Measurements from ENCODE around the gene FECH. TPM values are rescaled to one million over a fixed set of nuclear protein-coding genes. Genes with fewer than 3 reads are reported as not detected.

The FECH gene
- polyA plus RNA-seq, 3 donors, result 9.7 to 23.3 (median 9.9) TPM

DNA sequence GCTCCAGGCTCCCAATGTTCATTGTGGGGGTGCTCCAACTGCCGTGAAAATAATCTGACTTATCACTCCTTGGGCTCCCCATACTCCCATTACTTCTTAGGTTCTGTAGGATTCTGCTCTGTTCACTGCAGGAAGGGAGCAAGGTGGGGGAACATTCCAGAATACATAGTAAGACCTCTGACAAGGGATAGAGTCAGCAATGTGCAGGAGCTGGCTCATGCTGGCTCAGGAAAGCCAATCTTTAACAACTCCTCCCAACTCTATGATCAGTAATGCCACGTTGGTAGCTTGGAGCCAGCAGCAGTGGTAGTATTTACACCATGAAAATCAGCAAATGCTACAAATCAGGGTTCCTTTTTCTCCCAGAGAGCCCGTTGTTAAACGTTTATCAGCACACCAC is 44.4 kb downstream of the FECH start:
- Histone ChIP-seq H3K79me2 (ENCODE audit: insufficient read depth, low read length) (no peaks in the 10 kb centered on the region), H3K9ac (ENCODE audit: insufficient read depth, low read length, poor library complexity, severe bottlenecking) (no peak overlapping the region), H4K20me1 (ENCODE audit: insufficient read depth, low read length) (no peaks in the 10 kb centered on the region), H3K9me3 (replicated peaks in 1 of 2; ENCODE audit: control insufficient read depth in 1 of 2, insufficient read depth in 1 of 2, low read length in 2 of 2) (no peaks in the 10 kb centered on the region), H3K27ac (ENCODE audit: low read depth in 1 of 2, low read length in 2 of 2) (no peak overlapping the region), H3K4me1 (ENCODE audit: control insufficient read depth in 1 of 2, insufficient read depth in 2 of 2, low read length in 2 of 2) (peaks cover 19 to 21% of the 10 kb centered on the region in 2 donors), H3K27me3 (ENCODE audit: control insufficient read depth in 2 of 2, insufficient read depth in 2 of 2, low read length in 2 of 2) (no peaks in the 10 kb centered on the region), H2AFZ (ENCODE audit: insufficient read depth, low read depth, low read length, poor library complexity, severe bottlenecking) (no peak overlapping the region), H3K4me2 (replicated peaks; ENCODE audit: extremely low read depth, low read length, poor library complexity, severe bottlenecking) (no peak overlapping the region), H3K4me3 (replicated peaks in 1 of 3; ENCODE audit: low read depth in 2 of 3, low read length in 3 of 3) (no peak overlapping the region), H3K36me3 (replicated peaks in 1 of 2; ENCODE audit: control insufficient read depth in 1 of 2, insufficient read depth in 2 of 2, low read length in 2 of 2) (no peaks in the 10 kb centered on the region)
- peaks cover 0 to 10% (median 3%) of the 10 kb centered on the region in 7 donors for H3K9me3 Mint-ChIP-seq
- 50% methylated on average over 1 of the region's 4 CpGs for WGBS (ENCODE audit: insufficient coverage)
- intact Hi-C loops (cut with micrococcal nuclease), result no loop called here
- H3K27me3 Mint-ChIP-seq (ENCODE audit: low read depth in 3 of 3), result peaks cover 0 to 2% (median 0%) of the 10 kb centered on the region in 3 donors
- TF ChIP-seq, protein P1, sequence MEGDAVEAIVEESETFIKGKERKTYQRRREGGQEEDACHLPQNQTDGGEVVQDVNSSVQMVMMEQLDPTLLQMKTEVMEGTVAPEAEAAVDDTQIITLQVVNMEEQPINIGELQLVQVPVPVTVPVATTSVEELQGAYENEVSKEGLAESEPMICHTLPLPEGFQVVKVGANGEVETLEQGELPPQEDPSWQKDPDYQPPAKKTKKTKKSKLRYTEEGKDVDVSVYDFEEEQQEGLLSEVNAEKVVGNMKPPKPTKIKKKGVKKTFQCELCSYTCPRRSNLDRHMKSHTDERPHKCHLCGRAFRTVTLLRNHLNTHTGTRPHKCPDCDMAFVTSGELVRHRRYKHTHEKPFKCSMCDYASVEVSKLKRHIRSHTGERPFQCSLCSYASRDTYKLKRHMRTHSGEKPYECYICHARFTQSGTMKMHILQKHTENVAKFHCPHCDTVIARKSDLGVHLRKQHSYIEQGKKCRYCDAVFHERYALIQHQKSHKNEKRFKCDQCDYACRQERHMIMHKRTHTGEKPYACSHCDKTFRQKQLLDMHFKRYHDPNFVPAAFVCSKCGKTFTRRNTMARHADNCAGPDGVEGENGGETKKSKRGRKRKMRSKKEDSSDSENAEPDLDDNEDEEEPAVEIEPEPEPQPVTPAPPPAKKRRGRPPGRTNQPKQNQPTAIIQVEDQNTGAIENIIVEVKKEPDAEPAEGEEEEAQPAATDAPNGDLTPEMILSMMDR (IDR thresholded peaks at IDR 0.05), result no peak
- H3K36me3 Mint-ChIP-seq, result peaks cover 0 to 3% of the 10 kb centered on the region in 2 donors
- DNase-seq, result no peak
- H3K4me1 Mint-ChIP-seq, result peaks cover 13% of the 10 kb centered on the region
- H3K27ac Mint-ChIP-seq, result peak overlapping the region in 1 of 7 donors; percentile 11
- H3K4me3 Mint-ChIP-seq, result no peak overlapping the region

DNA sequence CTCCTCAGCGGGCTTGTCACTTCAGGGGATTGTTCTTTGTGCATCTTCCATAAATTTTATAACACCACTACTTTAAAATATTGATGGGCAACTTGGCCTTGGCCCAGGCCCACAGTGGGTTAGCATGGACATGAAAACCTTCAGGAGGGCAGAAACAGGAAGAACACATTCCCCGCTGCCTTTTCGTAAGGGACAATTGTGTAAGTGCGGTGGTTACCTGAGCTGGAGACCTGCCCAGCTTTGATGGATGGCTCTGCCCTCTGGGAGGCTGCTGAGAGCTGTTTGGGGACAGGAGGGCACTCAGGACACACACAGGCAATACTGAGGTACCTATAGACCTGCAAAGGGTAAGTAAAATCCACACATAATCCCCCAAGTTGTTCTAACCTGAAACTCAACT is 46.8 kb downstream of the FECH start:
- intact Hi-C loops (cut with micrococcal nuclease), result no loop called here
- no peak overlapping the region for H3K4me3 Mint-ChIP-seq
- H3K4me1 Mint-ChIP-seq, result peaks cover 2% of the 10 kb centered on the region
- H3K4me3 ChIP-seq (replicated peaks in 1 of 3; ENCODE audit: low read depth in 2 of 3, low read length in 3 of 3), result no peak overlapping the region
- peaks cover 0 to 11% (median 0%) of the 10 kb centered on the region in 7 donors for H3K9me3 Mint-ChIP-seq
- no peaks in the 10 kb centered on the region for H3K9me3 ChIP-seq (replicated peaks in 1 of 2; ENCODE audit: control insufficient read depth in 1 of 2, insufficient read depth in 1 of 2, low read length in 2 of 2)
- peaks cover 4 to 5% of the 10 kb centered on the region in 2 donors for H3K4me1 ChIP-seq (ENCODE audit: control insufficient read depth in 1 of 2, insufficient read depth in 2 of 2, low read length in 2 of 2)
- H4K20me1 ChIP-seq (ENCODE audit: insufficient read depth, low read length), result no peaks in the 10 kb centered on the region
- no peaks in the 10 kb centered on the region for H3K79me2 ChIP-seq (ENCODE audit: insufficient read depth, low read length)
- 76% methylated on average over 3 of the region's 4 CpGs for WGBS (ENCODE audit: insufficient coverage)
- TF ChIP-seq, protein P1 (IDR thresholded peaks at IDR 0.05), result no peak
- H3K36me3 Mint-ChIP-seq, result no peaks in the 10 kb centered on the region
- H2AFZ ChIP-seq (ENCODE audit: insufficient read depth, low read depth, low read length, poor library complexity, severe bottlenecking), result no peak overlapping the region
- H3K27ac Mint-ChIP-seq, result no peak overlapping the region
- H3K27me3 ChIP-seq (ENCODE audit: control insufficient read depth in 2 of 2, insufficient read depth in 2 of 2, low read length in 2 of 2), result no peaks in the 10 kb centered on the region
- no peak overlapping the region for H3K27ac ChIP-seq (ENCODE audit: low read depth in 1 of 2, low read length in 2 of 2)
- no peak overlapping the region for H3K9ac ChIP-seq (ENCODE audit: insufficient read depth, low read length, poor library complexity, severe bottlenecking)
- peaks cover 0 to 2% (median 0%) of the 10 kb centered on the region in 3 donors for H3K27me3 Mint-ChIP-seq (ENCODE audit: low read depth in 3 of 3)
- H3K36me3 ChIP-seq (replicated peaks in 1 of 2; ENCODE audit: control insufficient read depth in 1 of 2, insufficient read depth in 2 of 2, low read length in 2 of 2), result no peaks in the 10 kb centered on the region
- no peak for DNase-seq
- no peak overlapping the region for H3K4me2 ChIP-seq (replicated peaks; ENCODE audit: extremely low read depth, low read length, poor library complexity, severe bottlenecking)
